Osteoblast (primary cell): ENCODE results near the gene CD93. TPM values are rescaled to one million over a fixed set of nuclear protein-coding genes. Genes with fewer than 3 reads are reported as not detected.

ENCODE experiments used
- DNase-seq: peaks from one replicate; pipeline ENCODE4 v3.0.0; 2011; ENCODE audit warnings: low spot score, mixed read lengths; ENCODE audit not compliant: insufficient read length; ENCODE audit errors: missing footprints
- H2AFZ ChIP-seq: 2 replicates; pipeline ENCODE4 v1.6.0; 2011; ENCODE audit warnings: mild to moderate bottlenecking, low read length
- H3K27ac ChIP-seq: 2 replicates; pipeline ENCODE4 v1.5.1; 2011; ENCODE audit warnings: mild to moderate bottlenecking, low read depth, low read length, moderate library complexity
- H3K27me3 ChIP-seq: 2 replicates; pipeline ENCODE4 v1.6.0; 2012; ENCODE audit warnings: mild to moderate bottlenecking, control low read depth, inconsistent platforms, low read length, moderate library complexity; ENCODE audit not compliant: insufficient read depth
- H3K36me3 ChIP-seq: 2 replicates; pipeline ENCODE4 v1.5.1; 2011; ENCODE audit warnings: mild to moderate bottlenecking, low read length, control low read depth, moderate library complexity; ENCODE audit not compliant: insufficient read depth
- H3K4me1 ChIP-seq: 2 replicates; pipeline ENCODE4 v1.5.1; 2011; ENCODE audit warnings: mild to moderate bottlenecking, low read length, control low read depth, moderate library complexity; ENCODE audit not compliant: insufficient read depth
- H3K4me2 ChIP-seq: 2 replicates; pipeline ENCODE4 v1.6.0; 2011; ENCODE audit warnings: mild to moderate bottlenecking, low read length; ENCODE audit not compliant: insufficient read depth
- H3K4me3 ChIP-seq: fragments of 200-600 bp; sonication (generic); 3 replicates; pipeline ENCODE4 v1.5.1; 2012; ENCODE audit warnings: mild to moderate bottlenecking, low read length, inconsistent platforms; ENCODE audit not compliant: insufficient read depth
- H3K79me2 ChIP-seq: 2 replicates; pipeline ENCODE4 v1.6.0; 2012; ENCODE audit warnings: mild to moderate bottlenecking, low read length, control low read depth, inconsistent platforms; ENCODE audit not compliant: insufficient read depth
- H3K9me3 ChIP-seq: 2 replicates; pipeline ENCODE4 v1.5.1; 2011; ENCODE audit warnings: low read depth, low read length, control low read depth
- H4K20me1 ChIP-seq: 2 replicates; pipeline ENCODE4 v1.6.0; 2012; ENCODE audit warnings: mild to moderate bottlenecking, low read length, control low read depth; ENCODE audit not compliant: insufficient read depth
- total RNA-seq: library from RNA; depleted of rRNA; stranded (reverse); fragments of >200 nt; gene quantifications from 2 replicates; pipeline ENCODE4 v1.2.3, GENCODE V29; 2012
- TF ChIP-seq, protein P1 (sequence below): IDR thresholded peaks from 2 replicates; pipeline ENCODE4 v1.5.1; 2011; ENCODE audit warnings: mild to moderate bottlenecking, low read depth, low read length, moderate library complexity; ENCODE audit errors: extremely low read depth

Gene CD93
- total RNA-seq, 1 donor = not detected

DNA sequence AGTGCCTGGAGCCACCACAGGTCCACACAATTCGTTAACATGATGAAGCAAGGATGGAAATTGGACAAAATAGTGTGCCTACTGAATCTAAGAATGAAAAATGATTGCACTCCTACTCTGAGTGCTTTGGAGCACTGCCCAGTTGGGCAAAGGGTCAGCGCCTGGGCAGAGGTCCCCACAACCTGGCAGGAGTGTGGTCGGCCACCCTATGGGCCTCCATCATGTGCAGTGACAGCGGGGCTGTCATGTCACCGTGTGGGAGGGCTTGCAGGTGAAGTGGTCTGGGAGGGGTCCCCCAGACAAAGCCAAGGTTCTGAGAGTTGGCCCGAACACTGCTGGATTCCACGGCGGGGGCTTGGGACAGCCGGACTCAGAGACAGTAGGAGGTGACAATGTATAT is 36.2 kb upstream of the CD93 start:
- Histone ChIP-seq H3K4me3 (no peak overlapping the region), H3K9me3 (no peaks in the 10 kb centered on the region), H3K79me2 (no peaks in the 10 kb centered on the region), H3K4me1 (peaks cover 5% of the 10 kb centered on the region), H3K36me3 (no peaks in the 10 kb centered on the region), H3K4me2 (no peak overlapping the region), H4K20me1 (no peaks in the 10 kb centered on the region), H2AFZ (no peak overlapping the region), H3K27me3 (peaks cover 2% of the 10 kb centered on the region), H3K27ac (no peak overlapping the region)
- TF ChIP-seq, protein P1, sequence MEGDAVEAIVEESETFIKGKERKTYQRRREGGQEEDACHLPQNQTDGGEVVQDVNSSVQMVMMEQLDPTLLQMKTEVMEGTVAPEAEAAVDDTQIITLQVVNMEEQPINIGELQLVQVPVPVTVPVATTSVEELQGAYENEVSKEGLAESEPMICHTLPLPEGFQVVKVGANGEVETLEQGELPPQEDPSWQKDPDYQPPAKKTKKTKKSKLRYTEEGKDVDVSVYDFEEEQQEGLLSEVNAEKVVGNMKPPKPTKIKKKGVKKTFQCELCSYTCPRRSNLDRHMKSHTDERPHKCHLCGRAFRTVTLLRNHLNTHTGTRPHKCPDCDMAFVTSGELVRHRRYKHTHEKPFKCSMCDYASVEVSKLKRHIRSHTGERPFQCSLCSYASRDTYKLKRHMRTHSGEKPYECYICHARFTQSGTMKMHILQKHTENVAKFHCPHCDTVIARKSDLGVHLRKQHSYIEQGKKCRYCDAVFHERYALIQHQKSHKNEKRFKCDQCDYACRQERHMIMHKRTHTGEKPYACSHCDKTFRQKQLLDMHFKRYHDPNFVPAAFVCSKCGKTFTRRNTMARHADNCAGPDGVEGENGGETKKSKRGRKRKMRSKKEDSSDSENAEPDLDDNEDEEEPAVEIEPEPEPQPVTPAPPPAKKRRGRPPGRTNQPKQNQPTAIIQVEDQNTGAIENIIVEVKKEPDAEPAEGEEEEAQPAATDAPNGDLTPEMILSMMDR = no peak
- peak; percentile 43 for DNase-seq

GRCh38 chr20:23121751-23122320 is 35.7 kb upstream of the CD93 start:
- no peaks in the 10 kb centered on the region for H3K36me3 ChIP-seq
- H3K27ac ChIP-seq = no peak overlapping the region
- TF ChIP-seq, protein P1 = no peak
- no peaks in the 10 kb centered on the region for H3K9me3 ChIP-seq
- no peak overlapping the region for H3K4me3 ChIP-seq
- H4K20me1 ChIP-seq = no peaks in the 10 kb centered on the region
- no peak overlapping the region for H3K4me2 ChIP-seq
- DNase-seq = peak; percentile 42
- no peaks in the 10 kb centered on the region for H3K79me2 ChIP-seq
- no peak overlapping the region for H2AFZ ChIP-seq
- H3K27me3 ChIP-seq = peaks cover 2% of the 10 kb centered on the region
- H3K4me1 ChIP-seq = peaks cover 5% of the 10 kb centered on the region

DNA sequence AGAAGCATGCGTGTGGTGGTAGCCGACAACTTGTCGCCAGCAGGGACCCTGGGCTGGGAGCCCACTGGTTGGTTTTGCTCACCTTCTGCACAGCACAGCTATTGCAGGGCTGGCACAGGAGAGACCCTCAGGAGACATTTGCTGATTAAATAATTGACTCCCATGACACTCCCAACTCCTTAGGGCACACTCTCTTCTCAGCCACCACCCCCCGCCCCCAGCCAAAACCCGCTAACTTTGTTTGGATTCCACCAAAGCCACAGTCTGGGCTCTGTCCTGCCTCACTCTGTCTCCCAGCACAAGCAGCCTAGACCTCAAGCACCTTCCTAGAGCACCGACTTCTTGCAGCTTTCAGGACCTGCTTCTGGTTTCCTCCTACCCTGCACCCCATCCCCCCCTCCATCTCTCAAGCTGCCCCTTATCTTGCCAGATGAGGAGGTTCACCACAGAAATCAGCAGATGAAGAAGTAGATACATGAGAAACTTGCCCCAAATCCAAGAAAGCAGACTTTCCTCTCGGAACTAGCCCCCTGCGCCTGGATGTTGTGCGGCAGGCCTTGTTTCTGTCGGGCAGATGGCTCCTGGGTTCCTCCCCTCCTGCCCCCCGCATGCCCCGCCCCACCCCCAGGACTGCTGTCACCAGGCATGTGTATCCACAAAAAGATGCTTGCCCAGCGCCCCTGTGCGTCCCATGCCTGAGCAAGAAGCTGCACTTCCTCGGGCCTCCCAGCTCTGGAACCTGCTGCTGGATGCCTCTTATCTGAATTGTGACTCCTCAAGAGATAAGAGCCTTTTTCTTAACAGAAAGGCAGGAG is 35.0 kb upstream of the CD93 start:
- no peak overlapping the region for H3K27ac ChIP-seq
- no peak overlapping the region for H3K4me3 ChIP-seq
- no peak overlapping the region for H3K4me2 ChIP-seq
- TF ChIP-seq, protein P1 = no peak
- H4K20me1 ChIP-seq = no peaks in the 10 kb centered on the region
- no peaks in the 10 kb centered on the region for H3K79me2 ChIP-seq
- no peaks in the 10 kb centered on the region for H3K9me3 ChIP-seq
- H3K27me3 ChIP-seq = peaks cover 2% of the 10 kb centered on the region
- H2AFZ ChIP-seq = no peak overlapping the region
- peaks cover 5% of the 10 kb centered on the region for H3K4me1 ChIP-seq
- DNase-seq = no peak
- no peaks in the 10 kb centered on the region for H3K36me3 ChIP-seq

DNA sequence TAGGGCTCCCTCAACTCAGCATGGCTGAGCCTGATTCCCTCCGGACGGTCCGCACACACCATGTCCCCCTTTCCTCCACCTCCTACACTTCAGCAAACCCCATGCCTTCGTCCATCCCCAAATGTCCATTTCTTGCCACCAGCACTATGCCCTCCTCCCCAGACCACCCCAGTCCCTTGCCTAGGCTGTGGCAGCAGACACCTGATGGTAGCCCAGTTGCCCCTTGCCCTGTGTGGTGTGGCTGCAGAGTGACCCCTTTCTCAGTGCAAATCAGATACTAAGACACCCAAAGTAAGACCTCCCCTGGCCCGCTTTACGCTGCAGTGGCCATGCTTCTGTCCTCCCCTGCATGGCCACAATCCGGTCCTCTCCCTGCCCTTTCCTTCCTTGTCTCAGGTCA is 34.1 kb upstream of the CD93 start:
- peaks cover 2% of the 10 kb centered on the region for H3K27me3 ChIP-seq
- H2AFZ ChIP-seq = no peak overlapping the region

More for the DNA sequence above, 34.1 kb upstream of the CD93 start:
- DNase-seq = no peak
- TF ChIP-seq, protein P1 = no peak
- Histone ChIP-seq H3K9me3 (no peaks in the 10 kb centered on the region), H3K4me3 (no peak overlapping the region), H3K27ac (no peak overlapping the region), H3K36me3 (no peaks in the 10 kb centered on the region), H3K79me2 (no peaks in the 10 kb centered on the region), H4K20me1 (no peaks in the 10 kb centered on the region), H3K4me1 (peaks cover 1% of the 10 kb centered on the region), H3K4me2 (no peak overlapping the region)
